Measurements from ENCODE around the gene NFKB1. TPM values are rescaled to one million over a fixed set of nuclear protein-coding genes. Genes with fewer than 3 reads are reported as not detected.

Gene NFKB1
- total RNA-seq, 1 donor from 2014 or later, result 24.6 TPM

GRCh38 chr4:102639598-102639997 lies 138.4 kb downstream of the NFKB1 start:
- H3K4me3 Mint-ChIP-seq, result no peak overlapping the region
- H3K27ac Mint-ChIP-seq (ENCODE audit: unreplicated experiment), result peak overlapping the region; percentile 65
- H3K36me3 Mint-ChIP-seq (ENCODE audit: low read depth), result peaks cover 24% of the 10 kb centered on the region
- peaks cover 6% of the 10 kb centered on the region for H3K9me3 Mint-ChIP-seq
- peaks cover 20% of the 10 kb centered on the region for H3K4me1 Mint-ChIP-seq
- no peak for DNase-seq (ENCODE audit: low read depth, low spot score)
- TF ChIP-seq CTCF (conservative IDR thresholded peaks at IDR 0.05), result no peak
- H3K27me3 Mint-ChIP-seq (ENCODE audit: low read depth), result no peaks in the 10 kb centered on the region

GRCh38 chr4:102640669-102641068 lies 139.5 kb downstream of the NFKB1 start:
- Mint-ChIP-seq H3K4me3 (no peak overlapping the region), H3K27me3 (ENCODE audit: low read depth) (no peaks in the 10 kb centered on the region), H3K36me3 (ENCODE audit: low read depth) (peaks cover 29% of the 10 kb centered on the region), H3K9me3 (peaks cover 6% of the 10 kb centered on the region), H3K27ac (ENCODE audit: unreplicated experiment) (no peak overlapping the region), H3K4me1 (peaks cover 20% of the 10 kb centered on the region)
- no peak for TF ChIP-seq CTCF (conservative IDR thresholded peaks at IDR 0.05)
- no peak for DNase-seq (ENCODE audit: low read depth, low spot score)

GRCh38 chr4:102641793-102642192 lies 140.6 kb downstream of the NFKB1 start:
- Mint-ChIP-seq H3K4me3 (no peak overlapping the region), H3K27ac (ENCODE audit: unreplicated experiment) (no peak overlapping the region), H3K4me1 (peaks cover 20% of the 10 kb centered on the region), H3K36me3 (ENCODE audit: low read depth) (peaks cover 30% of the 10 kb centered on the region), H3K9me3 (peaks cover 6% of the 10 kb centered on the region), H3K27me3 (ENCODE audit: low read depth) (no peaks in the 10 kb centered on the region)
- no peak for DNase-seq (ENCODE audit: low read depth, low spot score)
- no peak for TF ChIP-seq CTCF (conservative IDR thresholded peaks at IDR 0.05)

GRCh38 chr4:102642631-102643298 lies 141.6 kb downstream of the NFKB1 start:
- Mint-ChIP-seq H3K4me3 (no peak overlapping the region), H3K4me1 (peaks cover 20% of the 10 kb centered on the region), H3K9me3 (peaks cover 6% of the 10 kb centered on the region), H3K36me3 (ENCODE audit: low read depth) (peaks cover 29% of the 10 kb centered on the region), H3K27ac (ENCODE audit: unreplicated experiment) (no peak overlapping the region), H3K27me3 (ENCODE audit: low read depth) (no peaks in the 10 kb centered on the region)
- no peak for TF ChIP-seq CTCF (conservative IDR thresholded peaks at IDR 0.05)
- DNase-seq (ENCODE audit: low read depth, low spot score), result no peak

- Mint-ChIP-seq H3K27ac (ENCODE audit: unreplicated experiment) (no peak overlapping the region), H3K27me3 (ENCODE audit: low read depth) (no peaks in the 10 kb centered on the region), H3K36me3 (ENCODE audit: low read depth) (peaks cover 34% of the 10 kb centered on the region), H3K9me3 (peaks cover 6% of the 10 kb centered on the region), H3K4me1 (peaks cover under 1% of the 10 kb centered on the region), H3K4me3 (no peak overlapping the region)
- no peak for DNase-seq (ENCODE audit: low read depth, low spot score)
- TF ChIP-seq CTCF (conservative IDR thresholded peaks at IDR 0.05), result no peak
Measured at GRCh38 chr4:102647117-102647516, 146.0 kb downstream of the NFKB1 start.
